Activated T-cell treated with anti-CD3 and anti-CD28 coated beads, Interleukin-2, amount 50 U/mL, for 4 hours (primary cell): Measurements from ENCODE around the gene IFNA5. TPM values are rescaled to one million over a fixed set of nuclear protein-coding genes. Genes with fewer than 3 reads are reported as not detected.

ENCODE experiments used
- ATAC-seq, 2 donors: fragments of 200-7000 bp; cut with Tn5 transposase; one replicate each; pipeline ENCODE4 v1.10.0; 2021
- DNase-seq: peaks from one replicate; pipeline ENCODE4 v3.0.0-alpha.2; 2020
- H3K27me3 Mint-ChIP-seq: one replicate; pipeline ENCODE4 v1.8.0; 2021; ENCODE audit warnings: low read depth, mixed read lengths
- H3K36me3 Mint-ChIP-seq: one replicate; pipeline ENCODE4 v1.8.0; 2022; ENCODE audit warnings: mixed read lengths; ENCODE audit not compliant: insufficient read depth
- H3K4me1 Mint-ChIP-seq: one replicate; pipeline ENCODE4 v1.8.0; 2021; ENCODE audit warnings: low read depth, mixed read lengths
- H3K4me3 Mint-ChIP-seq: one replicate; pipeline ENCODE4 v1.8.0; 2021; ENCODE audit warnings: mild to moderate bottlenecking, moderate library complexity, mixed read lengths
- H3K9me3 Mint-ChIP-seq: one replicate; pipeline ENCODE4 v1.8.0; 2021; ENCODE audit warnings: mixed read lengths
- total RNA-seq, 3 donors: library from RNA; stranded (reverse); gene quantifications; one replicate each; pipeline ENCODE4 v1.2.1, GENCODE V29; 2021

IFNA5 gene
- total RNA-seq, 3 donors from 2014 or later, result not detected

DNA sequence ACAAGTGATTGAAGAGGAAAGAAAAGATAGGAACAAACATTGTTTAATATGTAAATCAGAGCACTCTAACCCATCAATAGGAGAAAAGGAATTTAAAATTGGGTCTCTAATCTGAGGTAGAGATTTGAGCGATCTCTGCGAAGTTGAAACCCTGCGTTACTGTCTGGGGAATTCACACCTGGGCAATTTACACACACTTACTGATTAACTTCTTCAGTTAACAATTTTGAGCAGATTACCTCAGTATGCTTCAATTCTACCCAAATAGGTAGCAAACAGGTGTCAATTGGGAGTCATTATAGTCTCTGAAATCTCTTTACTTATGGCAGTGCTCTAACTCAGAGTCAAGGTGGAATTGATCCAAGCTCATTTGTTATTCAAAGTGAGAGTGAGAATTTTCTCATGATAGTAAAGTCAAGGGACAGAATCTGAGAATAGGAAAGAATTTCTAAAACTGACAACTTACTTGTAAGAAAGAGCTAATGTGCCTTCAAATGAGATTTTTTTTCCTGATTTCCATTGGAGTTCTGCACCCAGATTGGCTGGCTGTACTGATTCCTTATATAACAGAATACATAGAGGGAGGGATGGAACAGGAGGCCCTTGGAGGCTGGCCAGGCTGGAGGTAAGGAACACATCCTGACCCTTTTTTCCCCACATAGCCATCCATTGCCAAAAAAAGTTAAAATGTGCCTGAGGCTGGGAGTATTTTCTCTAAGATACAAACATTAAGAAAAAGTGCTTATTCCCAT, 38.2 kb downstream of the IFNA5 start:
- ATAC-seq, result no peak

DNA sequence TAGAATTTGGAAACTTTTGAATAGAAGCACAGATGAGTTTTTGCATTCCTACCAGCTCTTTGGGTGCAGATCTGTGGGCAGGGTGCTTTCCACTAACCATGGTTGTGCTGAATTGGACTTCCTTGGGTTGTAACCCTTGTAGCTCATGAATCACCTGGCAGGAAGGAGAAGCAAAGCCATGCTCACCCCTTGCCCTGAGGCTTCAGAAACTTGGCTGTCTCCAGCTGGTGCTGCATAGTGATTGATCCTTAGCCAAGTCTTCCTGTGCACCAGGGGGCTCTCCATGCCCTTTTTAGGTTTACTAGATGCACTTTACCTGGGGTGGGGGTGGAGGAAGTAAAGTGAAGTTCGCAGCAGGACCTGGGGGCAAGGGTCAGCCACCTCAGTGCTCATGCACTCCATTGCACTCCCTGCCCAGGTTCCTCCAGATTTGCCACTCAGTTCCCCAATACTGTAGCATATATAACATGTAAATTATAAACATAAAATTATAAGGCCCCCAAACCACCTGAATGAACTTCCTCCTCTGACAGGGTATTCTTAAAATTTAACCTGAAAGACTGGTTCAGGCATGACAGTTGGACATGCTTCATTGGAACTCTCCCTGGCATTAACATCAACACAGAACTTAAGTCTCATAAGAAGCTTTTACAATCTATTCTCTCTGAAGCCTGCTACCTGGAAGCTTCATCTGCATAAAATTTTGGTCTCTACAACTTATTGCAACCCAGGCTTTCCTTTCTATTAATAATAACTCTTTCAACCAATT, 39.5 kb downstream of the IFNA5 start:
- Mint-ChIP-seq H3K4me1 (no peaks in the 10 kb centered on the region), H3K4me3 (no peak overlapping the region), H3K27me3 (no peaks in the 10 kb centered on the region), H3K9me3 (no peaks in the 10 kb centered on the region), H3K36me3 (no peaks in the 10 kb centered on the region)
- DNase-seq (no peak), ATAC-seq (no peak)

More for the DNA sequence above, 38.2 kb downstream of the IFNA5 start:
- Mint-ChIP-seq H3K4me1 (no peaks in the 10 kb centered on the region), H3K36me3 (no peaks in the 10 kb centered on the region), H3K9me3 (peaks cover 4% of the 10 kb centered on the region), H3K4me3 (no peak overlapping the region), H3K27me3 (peaks cover 5% of the 10 kb centered on the region)
- no peak for DNase-seq

DNA sequence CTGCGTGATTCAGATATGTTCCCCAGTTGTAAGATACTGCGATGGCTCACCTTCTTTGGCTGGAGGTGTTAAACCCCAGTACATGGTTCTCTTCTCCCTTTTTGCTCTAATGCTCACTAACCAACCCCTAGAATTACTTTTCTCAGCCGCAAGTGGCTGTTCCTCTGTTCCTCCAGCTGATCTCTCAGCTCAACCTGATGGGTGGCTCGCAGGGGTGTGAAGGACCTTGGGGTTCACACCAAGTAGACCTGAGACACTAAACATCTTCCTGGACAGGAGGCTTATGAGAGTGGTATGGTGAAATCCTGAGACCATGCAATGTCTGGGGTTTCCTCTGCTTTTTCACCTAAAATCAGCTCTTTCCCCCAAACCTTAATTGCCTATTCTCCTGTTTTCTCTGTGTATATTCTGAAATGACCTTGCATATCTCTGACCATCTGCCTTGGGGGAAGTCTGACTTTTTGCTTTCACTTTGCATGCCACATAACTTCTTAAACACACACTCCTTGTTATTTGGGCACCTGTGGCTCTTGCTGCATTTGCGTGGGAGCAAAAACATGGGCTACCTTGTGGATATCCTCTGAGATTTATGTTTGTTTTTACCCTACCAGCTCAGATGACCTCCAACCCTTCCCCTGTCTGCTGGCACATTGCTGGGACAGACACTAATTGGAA, 49.4 kb downstream of the IFNA5 start:
- peaks cover 22% of the 10 kb centered on the region for H3K27me3 Mint-ChIP-seq
- no peaks in the 10 kb centered on the region for H3K36me3 Mint-ChIP-seq
- DNase-seq (no peak), ATAC-seq (no peak)
- no peak overlapping the region for H3K4me3 Mint-ChIP-seq
- no peaks in the 10 kb centered on the region for H3K9me3 Mint-ChIP-seq
- peaks cover 4% of the 10 kb centered on the region for H3K4me1 Mint-ChIP-seq

Other genes with a start within 250 kb of the IFNA5 start
- gene IFNB1, start 227.4 kb downstream of the IFNA5 start, total RNA-seq, result not detected
- gene IFNW1, start 163.5 kb downstream of the IFNA5 start, total RNA-seq, result not detected
- gene IFNA21, start 138.7 kb downstream of the IFNA5 start, total RNA-seq, result not detected
- gene IFNA4, start 117.7 kb downstream of the IFNA5 start, total RNA-seq, result not detected
- not detected for gene IFNA7, start 103.1 kb downstream of the IFNA5 start, total RNA-seq
- gene IFNA10, start 98.2 kb downstream of the IFNA5 start, total RNA-seq, result not detected
- gene IFNA16, start 88.0 kb downstream of the IFNA5 start, total RNA-seq, result not detected
- not detected for gene IFNA17, start 77.1 kb downstream of the IFNA5 start, total RNA-seq
- not detected for gene IFNA14, start 65.3 kb downstream of the IFNA5 start, total RNA-seq
- 10 to 100 TPM; 11.8 to 13.5 (median 12.9) TPM for gene KLHL9, start 30.1 kb upstream of the IFNA5 start, total RNA-seq
- not detected for gene IFNA6, start 45.6 kb upstream of the IFNA5 start, total RNA-seq
- gene IFNA13, start 62.7 kb upstream of the IFNA5 start, total RNA-seq, result not detected
- not detected for gene IFNA2, start 80.1 kb upstream of the IFNA5 start, total RNA-seq
- not detected for gene IFNA8, start 103.8 kb upstream of the IFNA5 start, total RNA-seq
- not detected for gene IFNA1, start 135.1 kb upstream of the IFNA5 start, total RNA-seq
- not detected for gene IFNE, start 177.0 kb upstream of the IFNA5 start, total RNA-seq